Putamen (tissue), 1 donor: ENCODE measurements around the gene ACAP3.
"Not testable (repeated sequence)": the region's sequence is repeated elsewhere in the genome, so short reads cannot be mapped to it uniquely, and the experiment has no call there.

Experiments
- DNase-seq: peaks from one replicate; pipeline ENCODE4 v3.0.0-alpha.2; 2016; ENCODE audit warnings: low spot score

ACAP3 gene

GRCh38 chr1:1264026-1264425 is 43.7 kb downstream of the ACAP3 start:
- DNase-seq = no peak

GRCh38 chr1:1262758-1263157 is 45.0 kb downstream of the ACAP3 start:
- DNase-seq = no peak

- DNase-seq = no peak
Measured at GRCh38 chr1:1262071-1262470, 45.7 kb downstream of the ACAP3 start.

GRCh38 chr1:1260843-1261560 is 46.7 kb downstream of the ACAP3 start:
- no peak for DNase-seq

DNA sequence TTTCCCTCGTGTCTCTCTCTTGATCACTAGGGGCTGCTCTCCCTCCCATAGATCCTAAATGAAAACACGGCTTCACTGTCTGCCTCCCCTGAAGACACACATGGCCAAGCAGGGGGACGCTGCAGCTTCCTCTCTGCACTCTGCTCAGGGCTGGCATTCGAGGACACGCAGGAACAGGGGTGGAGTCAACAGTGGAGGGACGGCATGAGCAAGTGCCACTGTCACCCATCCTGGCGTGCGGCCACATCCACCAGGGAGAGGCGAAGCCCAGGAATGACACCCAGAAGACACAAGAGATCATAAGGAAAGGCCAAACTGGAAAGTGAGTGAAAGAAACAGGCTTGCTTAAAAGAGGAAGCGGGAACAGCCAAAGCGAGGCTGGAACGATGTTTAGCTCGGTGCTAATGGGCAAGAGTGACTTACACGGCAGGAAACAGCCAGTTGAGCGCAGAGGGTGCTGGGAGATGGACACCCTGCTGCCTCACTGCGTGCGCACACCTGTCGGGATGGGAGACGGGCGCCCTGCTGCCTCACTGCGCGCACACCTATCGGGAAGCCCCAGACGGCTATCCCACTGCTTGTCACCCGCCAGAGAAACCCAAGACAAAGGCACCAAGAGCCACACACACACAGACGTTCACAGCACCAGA is 47.7 kb downstream of the ACAP3 start:
- DNase-seq = no peak

DNA sequence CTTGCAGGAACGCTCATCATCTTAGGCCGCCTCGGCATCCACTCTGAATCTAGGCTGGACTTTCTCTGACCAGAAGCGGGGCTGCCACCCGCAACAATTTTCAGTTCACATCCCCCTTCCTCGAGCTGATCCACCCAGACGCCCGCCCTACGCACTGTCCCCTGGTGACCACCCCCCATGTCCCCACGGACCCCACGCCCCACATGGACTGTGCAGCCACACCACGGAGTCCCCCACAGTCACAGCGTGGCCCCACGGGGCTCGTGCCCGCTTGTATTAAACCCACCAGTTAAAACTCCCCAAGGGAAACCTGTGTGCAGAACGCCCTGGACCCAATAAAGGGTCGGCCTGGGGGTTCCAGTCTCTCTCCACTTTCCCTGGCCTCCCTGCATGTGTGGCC is 48.2 kb downstream of the ACAP3 start:
- no peak for DNase-seq

- DNase-seq = no peak
Measured at GRCh38 chr1:1259119-1259488, 48.6 kb downstream of the ACAP3 start.

- no peak for DNase-seq
Measured at GRCh38 chr1:1256956-1257871, 50.5 kb downstream of the ACAP3 start.

DNA sequence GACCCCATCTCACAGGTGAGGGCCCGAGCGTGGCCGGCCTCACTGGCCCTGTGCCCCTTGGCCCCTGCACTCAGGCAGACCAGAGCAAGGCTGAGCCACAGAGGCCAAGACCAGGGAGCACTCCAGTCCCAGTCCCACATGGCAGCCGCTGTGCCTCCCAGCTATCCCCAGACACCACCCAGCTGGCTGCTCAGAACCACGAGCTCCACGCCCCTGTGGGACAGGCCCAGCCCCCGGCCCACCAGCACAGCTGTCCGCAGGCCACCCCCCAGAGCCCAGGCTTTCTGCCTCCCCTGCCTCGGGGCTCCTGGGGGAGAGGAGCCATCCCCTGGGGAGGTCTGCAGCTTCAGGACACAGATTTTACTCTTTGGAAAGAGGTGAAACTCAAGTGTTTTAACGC is 52.1 kb downstream of the ACAP3 start:
- no peak for DNase-seq

DNA sequence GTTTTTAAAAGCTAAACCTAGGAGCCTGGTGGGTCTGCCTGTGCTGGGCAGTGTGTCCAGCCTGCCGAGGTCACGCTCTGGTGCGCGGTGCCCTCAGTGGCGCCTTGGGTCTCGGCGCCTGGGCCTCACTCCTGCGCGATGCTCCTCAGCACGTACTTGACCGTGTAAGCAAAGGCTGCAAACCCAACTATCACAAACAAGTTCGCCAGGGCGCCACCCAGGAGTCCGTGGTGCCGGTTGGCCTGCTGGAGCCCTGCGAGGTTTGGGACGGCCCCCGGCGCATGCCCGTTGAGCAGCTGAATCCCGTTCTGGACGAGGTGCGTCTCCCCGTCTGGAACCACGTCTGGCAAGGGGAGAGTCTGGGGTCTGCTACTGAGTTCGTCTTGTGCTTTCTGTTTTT is 52.7 kb downstream of the ACAP3 start:
- no peak for DNase-seq

DNA sequence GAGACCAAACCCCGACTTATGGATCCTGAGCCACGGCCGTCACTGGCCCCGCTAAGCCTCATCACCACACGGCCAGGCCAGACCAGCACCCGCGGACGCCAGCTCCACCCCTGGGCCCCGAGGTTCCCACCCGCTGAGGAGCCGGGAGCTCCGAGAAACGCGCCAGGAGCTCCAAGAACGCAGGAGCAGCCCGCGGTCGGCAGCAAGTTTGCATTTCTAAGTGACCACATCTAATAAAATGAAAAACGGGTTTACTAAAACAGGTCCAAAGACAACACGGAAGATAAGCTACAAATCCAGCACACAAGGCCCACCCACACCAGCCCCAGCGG is 53.1 kb downstream of the ACAP3 start:
- DNase-seq = no peak

DNA sequence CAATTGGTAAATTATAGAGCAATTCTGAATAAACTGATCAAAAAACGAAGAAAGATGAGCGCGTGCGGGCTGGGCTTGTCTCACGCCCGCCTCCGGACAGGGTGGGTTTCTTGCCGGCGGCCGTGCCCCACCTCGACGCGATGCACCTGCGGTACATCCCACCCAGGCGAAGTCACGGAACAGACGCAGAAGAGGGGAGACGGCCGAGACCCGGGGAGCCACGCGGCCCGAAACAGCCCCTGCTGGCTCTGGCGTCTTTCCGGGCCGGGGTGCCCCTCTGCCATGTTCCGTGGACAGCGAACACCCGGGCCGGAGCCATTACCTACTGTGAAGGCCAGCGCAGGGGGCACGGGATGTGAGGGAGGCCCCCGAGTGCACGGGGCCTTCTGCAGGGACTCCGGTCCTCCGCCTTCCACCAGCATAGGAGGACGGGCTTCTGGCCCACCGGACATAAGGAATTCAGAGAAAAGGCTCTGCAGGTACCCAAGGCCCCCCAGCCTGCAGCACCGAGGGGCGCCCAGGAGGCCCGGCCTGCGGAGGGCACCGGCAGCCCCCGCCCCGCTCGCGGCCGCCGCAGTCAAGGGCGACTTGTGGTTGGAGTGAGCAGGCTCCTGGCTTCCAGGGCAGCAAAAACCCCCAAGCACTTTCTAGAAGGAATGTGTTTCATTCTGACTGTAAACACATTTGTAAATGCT is 53.6 kb downstream of the ACAP3 start:
- no peak for DNase-seq

DNA sequence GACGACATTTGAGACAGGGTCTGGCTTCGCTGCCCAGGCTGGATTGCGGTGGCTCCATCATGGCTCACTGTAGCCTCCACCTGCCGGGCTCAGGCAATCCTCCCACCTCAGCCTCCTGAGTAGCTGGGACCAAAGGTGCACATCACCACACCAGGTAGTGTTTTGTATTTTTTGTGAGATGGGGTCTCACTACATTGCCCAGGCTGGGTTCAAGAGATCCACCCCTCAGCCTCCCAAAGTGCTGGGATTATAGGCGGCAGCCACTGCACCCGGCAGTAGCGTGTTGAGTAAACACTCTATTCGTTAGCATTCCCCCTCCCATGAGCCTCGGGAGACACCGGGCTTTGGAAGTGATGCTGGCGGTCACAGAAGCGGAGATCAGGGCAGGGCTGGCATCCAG is 54.4 kb downstream of the ACAP3 start:
- DNase-seq = no peak

DNA sequence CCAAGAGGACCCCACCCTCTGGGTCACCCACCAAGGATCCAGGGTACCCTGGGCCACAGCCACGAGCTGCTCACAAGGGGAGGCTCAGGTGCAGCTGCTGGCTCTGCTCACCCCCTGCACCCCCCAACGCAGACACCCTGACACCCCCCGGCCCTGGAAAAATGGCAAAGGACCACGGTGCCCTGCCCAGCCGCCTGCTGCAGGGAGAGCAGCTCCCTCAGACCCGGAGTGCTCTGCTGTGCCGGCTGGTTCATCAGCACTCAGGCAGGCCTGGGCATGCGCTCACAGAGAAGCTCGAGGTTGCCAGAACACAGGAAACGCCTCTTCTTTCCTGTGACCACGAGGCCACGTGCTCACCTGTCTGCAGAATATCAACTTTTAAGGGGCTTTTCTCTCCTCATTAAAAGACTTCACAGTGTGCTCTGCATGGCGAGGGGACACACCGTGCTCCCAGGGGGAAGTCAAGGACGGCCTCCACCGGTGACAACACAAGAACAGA is 56.9 kb downstream of the ACAP3 start:
- DNase-seq = no peak

DNA sequence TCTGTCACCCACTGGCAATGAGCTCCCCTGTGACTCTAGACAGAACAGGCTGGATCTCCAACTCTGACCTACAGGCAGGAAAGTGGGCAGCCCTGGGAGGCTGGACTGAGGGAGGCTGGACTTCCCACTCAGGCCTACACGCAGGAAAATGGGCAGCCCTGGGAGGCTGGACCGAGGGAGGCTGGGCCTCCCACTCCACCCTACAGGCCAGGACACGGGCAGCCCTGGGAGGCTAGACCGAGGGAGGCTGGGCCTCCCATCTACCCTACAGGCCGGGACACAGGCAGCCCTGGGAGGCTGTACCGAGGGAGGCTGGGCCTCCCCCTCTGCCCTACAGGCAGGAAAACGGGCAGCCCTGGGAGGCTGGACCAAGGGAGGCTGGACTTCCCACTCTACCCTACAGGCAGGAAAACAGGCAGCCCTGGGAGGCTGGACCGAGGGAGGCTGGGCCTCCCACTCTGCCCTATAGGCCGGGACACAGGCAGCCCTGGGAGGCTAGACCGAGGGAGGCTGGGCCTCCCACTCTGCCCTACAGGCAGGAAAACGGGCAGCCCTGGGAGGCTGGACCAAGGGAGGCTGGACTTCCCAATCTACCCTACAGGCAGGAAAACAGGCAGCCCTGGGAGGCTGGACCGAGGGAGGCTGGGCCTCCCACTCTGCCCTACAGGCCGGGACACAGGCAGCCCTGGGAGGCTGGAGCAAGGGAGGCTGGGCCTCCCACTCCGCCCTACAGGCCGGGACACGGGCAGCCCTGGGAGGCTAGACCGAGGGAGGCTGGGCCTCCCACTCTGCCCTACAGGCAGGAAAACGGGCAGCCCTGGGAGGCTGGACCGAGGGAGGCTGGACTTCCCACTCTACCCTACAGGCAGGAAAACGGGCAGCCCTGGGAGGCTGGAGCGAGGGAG is 59.5 kb downstream of the ACAP3 start:
- DNase-seq = not testable (repeated sequence)

GRCh38 chr1:1247341-1247913 is 60.3 kb downstream of the ACAP3 start:
- no peak for DNase-seq

- DNase-seq = no peak
Measured at GRCh38 chr1:1246577-1247340, 61.0 kb downstream of the ACAP3 start, which contains the start of gene C1QTNF12. Gene C1QTNF12 (minus strand): TSS chr1:1246722. CDS start chr1:1246690, 32 bp downstream.

- DNase-seq = no peak
Measured at GRCh38 chr1:1245817-1246576, 61.7 kb downstream of the ACAP3 start.

DNA sequence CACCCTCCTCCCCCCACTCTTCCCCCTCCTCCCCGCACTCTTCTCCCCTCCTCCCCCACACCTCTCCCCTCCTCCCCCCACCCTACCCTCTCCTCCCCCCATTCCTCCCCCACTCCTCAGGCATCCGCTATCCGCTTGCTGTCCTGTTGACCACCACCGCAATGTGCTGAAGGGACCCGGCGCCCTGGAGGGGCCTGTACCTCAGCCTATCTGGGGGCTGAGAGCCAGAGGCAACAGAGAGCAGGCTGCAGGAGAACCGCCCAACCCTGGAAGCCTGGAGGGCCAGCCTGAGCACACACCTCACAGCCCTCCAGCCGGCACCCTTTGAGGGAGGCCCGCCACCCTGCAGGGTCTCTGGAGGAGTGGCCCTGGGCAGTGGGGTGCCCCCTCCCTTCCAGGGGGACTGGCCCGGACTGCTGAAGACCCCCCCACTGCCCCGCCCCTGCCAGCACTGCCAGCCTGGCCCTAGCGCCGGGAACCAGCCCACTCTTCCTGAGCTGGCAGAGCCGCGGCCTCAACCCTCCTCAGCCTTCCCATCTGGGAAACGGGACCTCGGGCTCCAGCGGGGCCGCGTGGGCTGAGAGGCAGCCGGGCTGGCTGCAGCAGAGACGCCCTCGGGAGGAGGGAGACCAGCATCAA is 62.4 kb downstream of the ACAP3 start:
- DNase-seq = no peak
